GM23338 (cell line): ENCODE measurements around the gene SPAG16. TPM values are rescaled to one million over a fixed set of nuclear protein-coding genes. Genes with fewer than 3 reads are reported as not detected.

Experiments used
- ATAC-seq: fragments of 200-7000 bp; cut with Tn5 transposase; 3 replicates; pipeline ENCODE4 v1.9.1; 2020
- DNase-seq: peaks from one replicate; pipeline ENCODE4 v3.0.0-alpha.2; 2015; ENCODE audit warnings: low spot score
- H2AFZ ChIP-seq: fragments of 200-600 bp; sonication (generic); 2 replicates; pipeline ENCODE4 v1.8.0; 2016; ENCODE audit warnings: antibody characterized with exemption, mild to moderate bottlenecking, moderate library complexity
- H3F3A ChIP-seq: fragments of 200-600 bp; sonication (generic); replicated peaks from 2 replicates; pipeline ENCODE4 v1.8.0; 2017; ENCODE audit warnings: antibody characterized with exemption, mixed run types, low read depth
- H3K27ac ChIP-seq: fragments of 200-600 bp; sonication (generic); 2 replicates; pipeline ENCODE4 v1.6.1; 2016; ENCODE audit warnings: low read depth
- H3K27me3 ChIP-seq: fragments of 200-600 bp; sonication (generic); 2 replicates; pipeline ENCODE4 v1.8.0; 2016; ENCODE audit warnings: mild to moderate bottlenecking, mixed run types, moderate library complexity; ENCODE audit not compliant: insufficient read depth
- H3K36me3 ChIP-seq: fragments of 200-600 bp; sonication (generic); 2 replicates; pipeline ENCODE4 v1.8.0; 2016; ENCODE audit warnings: mild to moderate bottlenecking; ENCODE audit not compliant: insufficient read depth
- H3K4me1 ChIP-seq: fragments of 200-600 bp; sonication (generic); 2 replicates; pipeline ENCODE4 v1.8.0; 2016; ENCODE audit warnings: mild to moderate bottlenecking, moderate library complexity; ENCODE audit not compliant: insufficient read depth
- H3K4me2 ChIP-seq: fragments of 200-600 bp; sonication (generic); 2 replicates; pipeline ENCODE4 v1.7.1; 2017; ENCODE audit warnings: mixed run types
- H3K4me3 ChIP-seq: fragments of 200-600 bp; sonication (generic); 2 replicates; pipeline ENCODE4 v1.6.1; 2016; ENCODE audit warnings: mixed run types
- H3K79me2 ChIP-seq: fragments of 200-600 bp; sonication (generic); replicated peaks from 2 replicates; pipeline ENCODE4 v1.8.0; 2017; ENCODE audit warnings: mild to moderate bottlenecking; ENCODE audit not compliant: insufficient read depth
- H3K9me2 ChIP-seq: fragments of 200-600 bp; sonication (generic); 2 replicates; pipeline ENCODE4 v1.8.0; 2017; ENCODE audit not compliant: insufficient read depth
- H4K20me1 ChIP-seq: fragments of 200-600 bp; sonication (generic); replicated peaks from 2 replicates; pipeline ENCODE4 v1.8.0; 2017; ENCODE audit warnings: mild to moderate bottlenecking; ENCODE audit not compliant: insufficient read depth
- H3K27ac Mint-ChIP-seq: 2 replicates; pipeline ENCODE4 v1.8.0; 2020; ENCODE audit warnings: inconsistent platforms, mild to moderate bottlenecking, moderate library complexity, mixed read lengths
- H3K27me3 Mint-ChIP-seq: 3 replicates; pipeline ENCODE4 v1.8.0; 2022; ENCODE audit warnings: low read depth, mild to moderate bottlenecking, moderate library complexity, mixed read lengths, inconsistent platforms; ENCODE audit not compliant: insufficient read depth, poor library complexity
- H3K36me3 Mint-ChIP-seq: 3 replicates; pipeline ENCODE4 v1.8.0; 2021; ENCODE audit warnings: low read depth, mild to moderate bottlenecking, inconsistent platforms, moderate library complexity, mixed read lengths
- H3K4me1 Mint-ChIP-seq: 3 replicates; pipeline ENCODE4 v1.8.0; 2020; ENCODE audit warnings: mild to moderate bottlenecking, inconsistent platforms, mixed read lengths
- H3K4me3 Mint-ChIP-seq: 3 replicates; pipeline ENCODE4 v1.8.0; 2021; ENCODE audit warnings: moderate library complexity, mild to moderate bottlenecking, inconsistent platforms, mixed read lengths
- H3K9me3 Mint-ChIP-seq: 3 replicates; pipeline ENCODE4 v1.8.0; 2020; ENCODE audit warnings: moderate library complexity, mild to moderate bottlenecking, inconsistent platforms, mixed read lengths
- CREB1 ChIP-seq: fragments of 250-450 bp; sonication (Bioruptor Pico); IDR thresholded peaks from 2 replicates; pipeline ENCODE4 v1.5.0; 2020; ENCODE audit warnings: low read depth, mild to moderate bottlenecking, moderate library complexity
- EZH2 ChIP-seq: fragments of 200-600 bp; sonication (generic); IDR thresholded peaks from one replicate; pipeline ENCODE4 v1.8.0; 2017; ENCODE audit warnings: antibody characterized with exemption, mild to moderate bottlenecking, low read depth; ENCODE audit not compliant: unreplicated experiment
- EZH2phosphoT487 ChIP-seq: fragments of 200-600 bp; sonication (generic); IDR thresholded peaks from one replicate; pipeline ENCODE4 v1.8.1; 2018; ENCODE audit warnings: antibody characterized with exemption; ENCODE audit not compliant: unreplicated experiment
- JUNB ChIP-seq: IDR thresholded peaks from one replicate; pipeline ENCODE4 v1.6.1; 2016; ENCODE audit warnings: antibody characterized with exemption; ENCODE audit not compliant: unreplicated experiment
- NANOG ChIP-seq: IDR thresholded peaks from 2 replicates; pipeline ENCODE4 v1.6.1; 2016; ENCODE audit warnings: antibody characterized with exemption, borderline replicate concordance
- POLR2AphosphoS5 ChIP-seq: IDR thresholded peaks from 2 replicates; pipeline ENCODE4 v1.6.1; 2016; ENCODE audit warnings: antibody characterized with exemption, low read depth
- STAT1 ChIP-seq: IDR thresholded peaks from one replicate; pipeline ENCODE4 v1.6.1; 2016; ENCODE audit warnings: antibody characterized with exemption; ENCODE audit not compliant: unreplicated experiment
- ZNF114 ChIP-seq: fragments of 250-450 bp; sonication (Bioruptor Pico); IDR thresholded peaks from 2 replicates; pipeline ENCODE4 v1.5.0; 2020; ENCODE audit warnings: mild to moderate bottlenecking, moderate library complexity
- ZNF331 ChIP-seq: fragments of 250-450 bp; sonication (Bioruptor Pico); IDR thresholded peaks from 2 replicates; pipeline ENCODE4 v1.5.0; 2020; ENCODE audit warnings: low read depth, mild to moderate bottlenecking, moderate library complexity
- polyA plus RNA-seq: library from polyadenylated mRNA; unstranded; fragments of >200 nt; fragmentation: Nextera tagmentation; extraction: Ambion mirVana; gene quantifications from 2 replicates; pipeline ENCODE4 v1.2.1, GENCODE V29; 2016
- total RNA-seq: library from RNA; depleted of rRNA; stranded (reverse); fragments of >200 nt; shearing (Covaris generic); gene quantifications from 2 replicates; pipeline ENCODE4 v1.2.3, GENCODE V29; 2014
- TF ChIP-seq, protein P1 (sequence below): fragments of 250-450 bp; sonication (Bioruptor Pico); IDR thresholded peaks from 2 replicates; pipeline ENCODE4 v1.5.0; 2020; ENCODE audit warnings: mild to moderate bottlenecking, moderate library complexity
- TF ChIP-seq, protein P2 (sequence below), 2 experiments: fragments of 200-600 bp in 1 of 2; sonication (generic) in 1 of 2; conservative IDR thresholded peaks; 2 replicates each; pipeline versions ENCODE4 v1.5.1 to v1.6.1; 2016 to 2017; ENCODE audit warnings: antibody characterized with exemption in 2 of 2, low read depth in 2 of 2, mild to moderate bottlenecking in 2 of 2, moderate library complexity in 1 of 2
- TF ChIP-seq, protein P3 (sequence below): IDR thresholded peaks from 2 replicates; pipeline ENCODE4 v1.6.1; 2016; ENCODE audit warnings: antibody characterized with exemption

SPAG16 gene
- total and polyA plus RNA-seq, 2 experiments from 2014 or later, result 19.7 to 47.8 TPM

DNA sequence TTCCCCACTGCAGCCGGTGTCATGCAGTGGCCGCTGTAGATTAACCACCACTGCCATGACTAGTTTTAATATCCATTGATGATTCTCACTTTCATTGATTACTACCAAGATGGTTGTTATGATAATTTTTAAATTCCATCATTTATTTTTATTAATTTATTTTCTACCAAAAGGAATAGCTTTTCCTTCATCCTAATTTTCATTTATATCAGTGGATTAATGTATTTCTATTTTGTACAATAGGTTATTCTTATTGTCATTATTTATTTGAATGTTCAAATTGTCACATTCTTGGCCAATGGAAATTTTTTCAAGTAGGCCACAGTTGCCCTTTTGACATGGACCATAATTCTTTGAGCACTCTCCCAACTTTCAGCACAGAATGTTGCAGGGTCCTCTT is 751.7 kb downstream of the SPAG16 start:
- Histone ChIP-seq H3K27me3 (no peaks in the 10 kb centered on the region), H3F3A (no peaks in the 10 kb centered on the region), H3K27ac (no peak overlapping the region), H2AFZ (no peak overlapping the region), H3K4me3 (no peak overlapping the region), H3K4me1 (no peaks in the 10 kb centered on the region), H3K9me2 (no peaks in the 10 kb centered on the region; the same call in none of the 2 replicates), H3K4me2 (no peak overlapping the region), H4K20me1 (no peaks in the 10 kb centered on the region), H3K79me2 (no peaks in the 10 kb centered on the region), H3K36me3 (no peaks in the 10 kb centered on the region; the same call in 1 of the 2 replicates)
- Mint-ChIP-seq H3K4me1 (peaks cover 3% of the 10 kb centered on the region), H3K4me3 (no peak overlapping the region), H3K27ac (no peak overlapping the region), H3K36me3 (peaks cover 10% of the 10 kb centered on the region; the same call in 2 of the 3 replicates), H3K27me3 (peaks cover 2% of the 10 kb centered on the region), H3K9me3 (peaks cover 21% of the 10 kb centered on the region)
- no peak for TF ChIP-seq NANOG
- TF ChIP-seq ZNF331, result no peak
- no peak for TF ChIP-seq POLR2AphosphoS5
- no peak for TF ChIP-seq EZH2phosphoT487
- no peak for TF ChIP-seq CREB1 (CRISPR knock-in tag)
- no peak for TF ChIP-seq STAT1
- TF ChIP-seq JUNB, result no peak
- no peak for DNase-seq
- no peak for ATAC-seq

DNA sequence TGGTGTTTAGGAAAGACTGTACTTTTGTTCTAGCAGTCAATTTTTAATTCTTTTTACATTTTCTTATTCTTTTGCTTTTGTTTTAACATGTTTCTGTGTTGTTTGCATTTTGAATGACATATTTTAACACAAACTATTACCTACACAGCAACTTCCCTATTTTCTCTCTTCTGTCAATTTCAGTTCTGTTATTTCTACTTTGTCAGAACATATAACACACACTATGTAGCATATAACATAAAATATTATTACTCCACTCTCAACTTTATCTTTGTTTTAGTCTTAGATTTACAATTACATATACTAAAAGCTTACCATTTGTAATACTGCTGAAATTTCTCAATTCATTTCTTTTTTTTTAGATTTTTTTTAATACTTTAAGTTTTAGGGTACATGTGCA is 753.9 kb downstream of the SPAG16 start:
- peaks cover 28% of the 10 kb centered on the region for H3K9me3 Mint-ChIP-seq
- peaks cover 10% of the 10 kb centered on the region; the same call in 1 of the 3 replicates for H3K36me3 Mint-ChIP-seq
- H4K20me1 ChIP-seq, result no peaks in the 10 kb centered on the region
- no peaks in the 10 kb centered on the region for H3K79me2 ChIP-seq
- no peaks in the 10 kb centered on the region for H3K4me1 ChIP-seq
- no peaks in the 10 kb centered on the region; the same call in 1 of the 2 replicates for H3K36me3 ChIP-seq
- TF ChIP-seq, protein P1, sequence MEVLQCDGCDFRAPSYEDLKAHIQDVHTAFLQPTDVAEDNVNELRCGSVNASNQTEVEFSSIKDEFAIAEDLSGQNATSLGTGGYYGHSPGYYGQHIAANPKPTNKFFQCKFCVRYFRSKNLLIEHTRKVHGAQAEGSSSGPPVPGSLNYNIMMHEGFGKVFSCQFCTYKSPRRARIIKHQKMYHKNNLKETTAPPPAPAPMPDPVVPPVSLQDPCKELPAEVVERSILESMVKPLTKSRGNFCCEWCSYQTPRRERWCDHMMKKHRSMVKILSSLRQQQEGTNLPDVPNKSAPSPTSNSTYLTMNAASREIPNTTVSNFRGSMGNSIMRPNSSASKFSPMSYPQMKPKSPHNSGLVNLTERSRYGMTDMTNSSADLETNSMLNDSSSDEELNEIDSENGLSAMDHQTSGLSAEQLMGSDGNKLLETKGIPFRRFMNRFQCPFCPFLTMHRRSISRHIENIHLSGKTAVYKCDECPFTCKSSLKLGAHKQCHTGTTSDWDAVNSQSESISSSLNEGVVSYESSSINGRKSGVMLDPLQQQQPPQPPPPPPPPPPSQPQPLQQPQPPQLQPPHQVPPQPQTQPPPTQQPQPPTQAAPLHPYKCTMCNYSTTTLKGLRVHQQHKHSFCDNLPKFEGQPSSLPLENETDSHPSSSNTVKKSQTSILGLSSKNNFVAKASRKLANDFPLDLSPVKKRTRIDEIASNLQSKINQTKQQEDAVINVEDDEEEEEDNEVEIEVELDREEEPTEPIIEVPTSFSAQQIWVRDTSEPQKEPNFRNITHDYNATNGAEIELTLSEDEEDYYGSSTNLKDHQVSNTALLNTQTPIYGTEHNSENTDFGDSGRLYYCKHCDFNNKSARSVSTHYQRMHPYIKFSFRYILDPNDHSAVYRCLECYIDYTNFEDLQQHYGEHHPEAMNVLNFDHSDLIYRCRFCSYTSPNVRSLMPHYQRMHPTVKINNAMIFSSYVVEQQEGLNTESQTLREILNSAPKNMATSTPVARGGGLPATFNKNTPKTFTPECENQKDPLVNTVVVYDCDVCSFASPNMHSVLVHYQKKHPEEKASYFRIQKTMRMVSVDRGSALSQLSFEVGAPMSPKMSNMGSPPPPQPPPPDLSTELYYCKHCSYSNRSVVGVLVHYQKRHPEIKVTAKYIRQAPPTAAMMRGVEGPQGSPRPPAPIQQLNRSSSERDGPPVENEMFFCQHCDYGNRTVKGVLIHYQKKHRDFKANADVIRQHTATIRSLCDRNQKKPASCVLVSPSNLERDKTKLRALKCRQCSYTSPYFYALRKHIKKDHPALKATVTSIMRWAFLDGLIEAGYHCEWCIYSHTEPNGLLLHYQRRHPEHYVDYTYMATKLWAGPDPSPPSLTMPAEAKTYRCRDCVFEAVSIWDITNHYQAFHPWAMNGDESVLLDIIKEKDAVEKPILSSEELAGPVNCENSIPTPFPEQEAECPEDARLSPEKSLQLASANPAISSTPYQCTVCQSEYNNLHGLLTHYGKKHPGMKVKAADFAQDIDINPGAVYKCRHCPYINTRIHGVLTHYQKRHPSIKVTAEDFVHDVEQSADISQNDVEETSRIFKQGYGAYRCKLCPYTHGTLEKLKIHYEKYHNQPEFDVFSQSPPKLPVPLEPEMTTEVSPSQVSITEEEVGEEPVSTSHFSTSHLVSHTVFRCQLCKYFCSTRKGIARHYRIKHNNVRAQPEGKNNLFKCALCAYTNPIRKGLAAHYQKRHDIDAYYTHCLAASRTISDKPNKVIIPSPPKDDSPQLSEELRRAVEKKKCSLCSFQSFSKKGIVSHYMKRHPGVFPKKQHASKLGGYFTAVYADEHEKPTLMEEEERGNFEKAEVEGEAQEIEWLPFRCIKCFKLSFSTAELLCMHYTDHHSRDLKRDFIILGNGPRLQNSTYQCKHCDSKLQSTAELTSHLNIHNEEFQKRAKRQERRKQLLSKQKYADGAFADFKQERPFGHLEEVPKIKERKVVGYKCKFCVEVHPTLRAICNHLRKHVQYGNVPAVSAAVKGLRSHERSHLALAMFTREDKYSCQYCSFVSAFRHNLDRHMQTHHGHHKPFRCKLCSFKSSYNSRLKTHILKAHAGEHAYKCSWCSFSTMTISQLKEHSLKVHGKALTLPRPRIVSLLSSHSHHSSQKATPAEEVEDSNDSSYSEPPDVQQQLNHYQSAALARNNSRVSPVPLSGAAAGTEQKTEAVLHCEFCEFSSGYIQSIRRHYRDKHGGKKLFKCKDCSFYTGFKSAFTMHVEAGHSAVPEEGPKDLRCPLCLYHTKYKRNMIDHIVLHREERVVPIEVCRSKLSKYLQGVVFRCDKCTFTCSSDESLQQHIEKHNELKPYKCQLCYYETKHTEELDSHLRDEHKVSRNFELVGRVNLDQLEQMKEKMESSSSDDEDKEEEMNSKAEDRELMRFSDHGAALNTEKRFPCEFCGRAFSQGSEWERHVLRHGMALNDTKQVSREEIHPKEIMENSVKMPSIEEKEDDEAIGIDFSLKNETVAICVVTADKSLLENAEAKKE (CRISPR knock-in tag), result no peak
- no peak for TF ChIP-seq JUNB
- TF ChIP-seq POLR2AphosphoS5, result no peak
- no peak for TF ChIP-seq ZNF114
- no peak for TF ChIP-seq ZNF331
- TF ChIP-seq, protein P2, sequence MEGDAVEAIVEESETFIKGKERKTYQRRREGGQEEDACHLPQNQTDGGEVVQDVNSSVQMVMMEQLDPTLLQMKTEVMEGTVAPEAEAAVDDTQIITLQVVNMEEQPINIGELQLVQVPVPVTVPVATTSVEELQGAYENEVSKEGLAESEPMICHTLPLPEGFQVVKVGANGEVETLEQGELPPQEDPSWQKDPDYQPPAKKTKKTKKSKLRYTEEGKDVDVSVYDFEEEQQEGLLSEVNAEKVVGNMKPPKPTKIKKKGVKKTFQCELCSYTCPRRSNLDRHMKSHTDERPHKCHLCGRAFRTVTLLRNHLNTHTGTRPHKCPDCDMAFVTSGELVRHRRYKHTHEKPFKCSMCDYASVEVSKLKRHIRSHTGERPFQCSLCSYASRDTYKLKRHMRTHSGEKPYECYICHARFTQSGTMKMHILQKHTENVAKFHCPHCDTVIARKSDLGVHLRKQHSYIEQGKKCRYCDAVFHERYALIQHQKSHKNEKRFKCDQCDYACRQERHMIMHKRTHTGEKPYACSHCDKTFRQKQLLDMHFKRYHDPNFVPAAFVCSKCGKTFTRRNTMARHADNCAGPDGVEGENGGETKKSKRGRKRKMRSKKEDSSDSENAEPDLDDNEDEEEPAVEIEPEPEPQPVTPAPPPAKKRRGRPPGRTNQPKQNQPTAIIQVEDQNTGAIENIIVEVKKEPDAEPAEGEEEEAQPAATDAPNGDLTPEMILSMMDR (conservative IDR thresholded peaks at IDR 0.05; ENCODE audit: low read depth in 2 of 2), result no peak
- no peak for TF ChIP-seq NANOG
- no peak for TF ChIP-seq EZH2
- TF ChIP-seq, protein P3, sequence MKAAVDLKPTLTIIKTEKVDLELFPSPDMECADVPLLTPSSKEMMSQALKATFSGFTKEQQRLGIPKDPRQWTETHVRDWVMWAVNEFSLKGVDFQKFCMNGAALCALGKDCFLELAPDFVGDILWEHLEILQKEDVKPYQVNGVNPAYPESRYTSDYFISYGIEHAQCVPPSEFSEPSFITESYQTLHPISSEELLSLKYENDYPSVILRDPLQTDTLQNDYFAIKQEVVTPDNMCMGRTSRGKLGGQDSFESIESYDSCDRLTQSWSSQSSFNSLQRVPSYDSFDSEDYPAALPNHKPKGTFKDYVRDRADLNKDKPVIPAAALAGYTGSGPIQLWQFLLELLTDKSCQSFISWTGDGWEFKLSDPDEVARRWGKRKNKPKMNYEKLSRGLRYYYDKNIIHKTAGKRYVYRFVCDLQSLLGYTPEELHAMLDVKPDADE, result no peak
- TF ChIP-seq EZH2phosphoT487, result no peak
- no peak for TF ChIP-seq STAT1
- H3K4me2 ChIP-seq, result no peak overlapping the region
- no peaks in the 10 kb centered on the region for H3F3A ChIP-seq
- DNase-seq (no peak), ATAC-seq (no peak)
- H3K4me1 Mint-ChIP-seq, result no peaks in the 10 kb centered on the region
- no peak overlapping the region for H3K27ac ChIP-seq
- no peak overlapping the region for H3K27ac Mint-ChIP-seq
- H2AFZ ChIP-seq, result no peak overlapping the region
- H3K9me2 ChIP-seq, result no peaks in the 10 kb centered on the region; the same call in 1 of the 2 replicates
- no peaks in the 10 kb centered on the region for H3K27me3 Mint-ChIP-seq
- no peak overlapping the region for H3K4me3 ChIP-seq
- no peaks in the 10 kb centered on the region for H3K27me3 ChIP-seq
- H3K4me3 Mint-ChIP-seq, result no peak overlapping the region
